ENCODE measurements around the gene KCNIP4.

GRCh38 chr4:21384609-21385008 lies 564.0 kb downstream of the KCNIP4 start:
- TF ChIP-seq POLR2A (IDR thresholded peaks at IDR 0.05) (no peak), CTCF (IDR thresholded peaks at IDR 0.05) (no peak)
